ENCODE data around the gene KIF26A.

The KIF26A gene

DNA sequence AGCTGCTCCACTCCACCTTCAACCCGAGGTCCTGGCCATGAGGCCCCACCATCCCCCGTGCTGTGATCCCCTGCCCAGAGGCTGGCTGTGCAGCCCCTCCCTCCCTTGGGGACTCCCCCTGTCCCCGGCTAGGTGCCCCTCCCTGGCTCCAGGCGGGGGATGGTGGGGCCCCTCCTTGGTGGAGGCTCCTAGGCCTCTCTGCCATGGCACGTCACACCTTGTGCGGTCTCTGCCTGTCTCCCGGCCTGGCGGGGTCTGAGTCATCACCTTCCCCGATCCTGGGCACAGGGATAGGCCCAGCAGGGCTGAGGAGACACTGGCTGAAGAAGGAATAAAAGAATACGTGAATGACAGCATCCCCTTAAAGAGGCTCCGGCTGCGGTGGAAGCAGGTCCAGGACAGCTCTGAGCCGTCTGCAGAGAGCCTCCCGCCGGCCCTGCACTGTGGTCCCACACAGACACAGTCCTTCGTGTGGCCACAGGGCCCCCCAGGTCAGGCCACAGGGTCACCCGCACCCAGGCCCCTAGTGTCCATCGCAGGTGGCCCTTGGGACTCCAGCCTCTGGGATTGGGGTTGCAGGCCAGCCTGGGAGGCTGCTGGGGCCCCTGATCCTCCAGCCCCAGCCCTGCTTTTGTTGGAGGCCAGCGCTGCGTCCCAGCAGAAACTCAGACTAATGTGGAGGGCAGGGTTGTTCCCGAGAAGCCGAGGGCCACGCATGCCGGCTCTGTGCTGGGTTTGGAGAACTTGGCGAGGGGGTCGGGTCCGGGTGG lies 43.6 kb downstream of the KIF26A start:
- no peak for FAIRE-seq

DNA sequence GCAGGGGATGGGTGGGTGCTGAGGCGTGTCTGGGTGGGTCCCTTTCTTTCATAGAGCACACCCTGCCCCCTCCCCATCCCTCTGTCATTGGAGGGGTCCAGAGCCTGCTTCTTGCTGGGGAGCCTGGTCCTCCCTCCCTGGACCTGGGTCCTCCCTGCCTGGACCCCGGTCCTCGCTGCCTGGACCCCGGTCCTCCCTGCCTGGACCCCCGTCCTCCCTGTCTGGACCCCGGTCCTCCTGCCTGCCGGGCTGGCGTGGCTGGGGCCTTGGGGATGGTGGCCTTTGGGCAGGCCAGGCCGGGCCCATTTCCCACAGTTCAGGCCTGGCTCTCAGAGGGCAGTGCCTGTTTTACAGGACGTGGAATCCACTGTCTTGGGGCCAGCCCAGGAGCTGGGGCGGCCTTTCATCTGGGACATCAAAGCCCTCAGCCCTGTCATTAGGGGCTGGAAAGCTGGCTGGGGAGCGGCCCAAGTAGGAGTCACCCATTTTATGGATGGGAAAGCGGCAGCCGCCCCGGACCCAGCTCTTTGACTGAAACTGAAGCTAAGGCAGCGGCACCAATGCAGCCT lies 44.6 kb downstream of the KIF26A start:
- no peak for FAIRE-seq

DNA sequence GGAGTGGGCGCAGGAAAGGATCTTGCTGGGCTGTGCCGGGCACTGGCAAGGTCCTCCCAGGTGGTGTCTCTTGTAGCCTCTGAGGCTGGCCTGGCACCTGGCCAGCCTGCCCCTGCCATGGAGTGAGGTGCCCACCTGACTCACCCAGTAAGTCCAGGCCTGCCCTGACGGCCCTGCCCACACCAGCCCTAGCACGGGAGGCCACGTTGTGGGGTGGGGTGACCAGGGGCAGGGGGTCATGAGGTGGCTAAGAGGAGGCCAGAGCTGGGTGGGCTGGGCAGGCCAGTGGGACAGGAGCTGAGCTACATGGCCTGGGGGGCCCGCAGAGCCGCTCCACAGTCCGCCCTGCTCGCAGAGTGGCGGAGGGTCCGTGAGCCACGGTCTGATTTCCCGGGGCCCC lies 45.4 kb downstream of the KIF26A start:
- FAIRE-seq, result no peak

DNA sequence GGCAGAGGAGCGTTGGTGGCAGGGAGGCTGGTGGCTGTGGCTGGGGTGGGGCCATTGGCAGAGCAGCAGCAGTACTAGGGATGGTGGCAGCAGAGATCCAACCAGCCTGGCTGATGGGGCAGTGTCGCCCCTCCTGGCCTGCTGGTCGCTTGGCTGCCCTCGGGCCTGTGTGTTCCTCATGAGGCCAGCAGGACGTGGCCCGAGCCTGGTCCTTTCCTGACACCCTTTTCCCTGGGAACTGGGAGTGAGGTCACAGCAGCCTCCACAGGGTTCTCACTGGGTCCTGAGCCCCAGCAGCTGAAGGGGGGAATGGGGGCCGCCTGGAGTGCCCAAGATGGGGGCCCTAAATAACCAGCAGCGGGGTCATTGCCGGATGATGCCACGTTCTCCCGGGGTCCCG lies 46.1 kb downstream of the KIF26A start:
- FAIRE-seq, result no peak

DNA sequence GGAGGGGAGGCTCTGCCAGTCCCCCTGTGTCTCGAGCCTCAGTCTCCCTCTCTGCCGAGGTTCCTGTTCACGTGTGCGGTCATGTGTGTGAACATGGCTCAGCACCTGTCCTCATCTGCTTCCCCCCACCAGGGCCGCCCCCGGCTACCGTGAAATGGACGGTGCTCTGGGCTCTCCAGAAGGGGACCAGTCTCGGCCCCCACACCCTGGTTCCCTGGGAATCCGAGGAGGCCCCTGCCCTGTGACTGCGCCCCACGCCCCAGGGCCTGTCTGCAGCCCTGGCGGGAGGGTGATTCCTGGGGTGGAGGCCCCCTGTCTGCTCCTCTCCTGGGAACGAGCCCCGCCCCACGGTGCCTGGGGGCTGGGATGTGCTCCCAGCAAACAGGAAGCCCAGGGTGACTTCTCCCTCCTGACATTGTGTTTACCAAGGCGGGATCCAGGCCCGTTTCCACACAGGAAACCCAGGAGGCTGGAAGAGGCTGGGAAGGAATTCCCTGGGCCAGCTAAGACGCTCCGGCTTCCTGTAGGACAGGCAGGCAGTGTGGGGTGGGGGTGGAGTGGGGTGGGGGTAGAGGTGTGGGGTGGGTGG lies 46.6 kb downstream of the KIF26A start:
- FAIRE-seq, result no peak

DNA sequence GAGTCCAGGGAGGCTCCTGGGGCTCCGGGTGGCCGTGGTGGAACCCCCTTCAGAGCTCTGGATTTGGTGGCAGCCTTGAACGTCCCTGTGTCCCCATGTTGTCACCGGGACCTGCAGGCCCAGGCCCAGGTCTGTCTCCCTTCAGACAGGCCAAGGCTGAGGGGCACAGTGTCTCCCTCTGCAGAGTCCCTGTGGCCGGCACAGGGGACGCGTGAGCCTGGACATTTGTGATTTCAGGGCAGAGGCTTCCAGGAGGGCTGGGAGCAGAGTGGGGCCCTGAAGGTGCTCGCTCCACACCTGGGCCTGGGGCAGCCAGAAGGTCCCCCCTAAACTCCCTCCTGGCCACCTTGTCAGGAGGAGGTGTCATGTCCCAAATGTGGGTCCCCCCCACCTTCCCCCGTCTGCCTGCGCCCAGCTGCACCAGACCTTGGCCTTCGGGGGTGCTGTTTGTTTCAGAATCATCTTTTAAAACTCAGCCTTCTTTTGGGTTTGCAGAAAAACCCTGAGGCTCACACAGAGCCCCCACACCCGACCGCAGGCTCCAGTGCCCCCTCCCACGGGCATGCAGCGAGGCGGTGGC lies 47.6 kb downstream of the KIF26A start:
- FAIRE-seq, result no peak

DNA sequence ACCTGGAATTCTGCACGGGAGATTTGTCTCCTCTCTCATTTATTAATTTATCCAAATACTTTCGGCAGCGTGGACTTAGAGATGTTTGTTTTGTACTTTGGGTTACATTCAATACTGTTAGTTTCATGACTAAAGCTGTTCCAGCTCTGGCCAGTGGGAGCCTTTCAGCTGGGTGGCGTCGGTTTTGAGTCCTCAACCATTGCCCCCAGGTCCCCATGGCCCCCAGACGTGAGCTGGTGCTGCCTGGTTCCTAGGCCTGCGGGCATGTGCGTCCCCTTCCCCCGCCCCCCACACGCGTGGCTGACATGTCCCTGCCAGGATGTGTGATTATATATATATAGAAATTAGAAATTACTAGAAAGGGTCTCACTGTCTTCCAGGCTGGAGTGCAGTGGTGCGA lies 48.2 kb downstream of the KIF26A start:
- no peak for FAIRE-seq

DNA sequence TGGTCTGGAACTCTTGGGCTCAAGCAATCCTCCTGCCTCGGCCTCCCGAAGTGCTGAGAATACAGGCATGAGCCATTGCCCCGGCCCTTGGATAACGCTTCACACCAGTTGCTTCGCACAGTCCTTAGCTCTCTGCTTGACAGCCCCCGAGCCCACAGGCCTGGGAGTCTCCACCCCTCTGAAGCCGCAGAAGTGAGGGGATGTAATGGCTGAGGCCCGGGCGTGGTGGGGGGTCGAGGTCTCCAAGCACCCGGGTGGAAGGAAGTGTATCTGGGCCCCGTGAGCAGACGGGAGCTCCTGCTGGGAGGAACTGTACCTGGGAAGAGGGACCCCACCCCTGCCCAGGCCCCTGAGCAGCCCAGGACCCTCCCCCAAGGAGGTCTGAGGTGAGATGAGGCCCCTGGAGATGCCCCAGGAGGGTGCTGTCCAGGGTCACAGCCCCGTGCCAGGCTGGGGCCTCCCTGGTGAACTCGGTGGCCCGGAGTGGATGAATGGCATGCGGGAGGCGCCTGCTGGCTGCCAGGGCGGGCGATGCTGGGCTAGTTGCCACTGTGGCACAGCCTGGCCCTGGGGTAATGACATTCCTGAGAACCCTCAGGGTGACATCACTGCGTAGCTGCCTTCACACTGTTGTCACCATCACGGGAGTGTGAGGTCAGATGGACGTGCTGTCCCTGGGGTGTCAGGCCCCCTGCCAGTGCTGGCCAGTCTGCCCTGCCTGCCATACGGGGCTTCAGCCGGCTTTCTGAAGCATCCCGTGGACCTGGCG lies 48.9 kb downstream of the KIF26A start:
- no peak for FAIRE-seq

DNA sequence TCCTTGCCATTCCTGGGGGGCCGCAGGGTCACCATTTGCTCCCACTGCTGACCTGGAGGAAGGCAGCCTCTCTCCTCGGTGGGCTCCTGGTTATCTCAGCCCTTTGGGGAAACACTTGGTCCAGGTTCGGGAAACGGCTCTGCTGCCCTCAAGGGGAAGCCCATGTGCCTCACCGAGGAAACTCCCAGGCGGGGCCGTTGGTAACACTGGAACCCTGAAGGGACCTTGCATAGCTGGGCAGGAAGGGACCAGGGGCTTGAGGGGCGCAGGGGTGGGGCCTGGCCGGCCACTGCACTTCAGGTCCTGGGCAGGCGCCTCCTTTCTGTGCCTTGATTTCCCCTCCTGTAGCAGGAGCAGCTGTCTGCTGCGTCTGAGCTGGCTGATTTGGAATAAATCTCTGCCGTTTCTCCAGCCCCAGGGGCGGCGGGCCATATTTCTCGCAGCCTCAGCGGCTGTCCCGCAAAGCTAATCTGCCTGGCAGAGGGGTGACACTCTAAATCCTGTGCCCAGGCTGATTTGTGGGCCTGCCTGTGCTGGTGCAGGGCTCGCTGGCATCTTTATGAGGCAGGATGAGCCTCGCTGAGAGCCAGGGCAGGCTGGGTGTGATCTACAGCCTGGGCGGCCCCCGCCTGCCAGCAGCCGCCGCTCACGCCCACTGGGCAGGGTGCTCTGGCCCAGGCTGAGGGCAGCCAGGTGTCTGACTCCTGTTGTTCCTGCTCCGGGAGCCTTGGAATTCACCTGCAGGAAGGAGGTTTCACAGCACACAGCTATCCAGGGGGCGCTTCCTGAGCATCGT lies 49.7 kb downstream of the KIF26A start:
- no peak for FAIRE-seq

DNA sequence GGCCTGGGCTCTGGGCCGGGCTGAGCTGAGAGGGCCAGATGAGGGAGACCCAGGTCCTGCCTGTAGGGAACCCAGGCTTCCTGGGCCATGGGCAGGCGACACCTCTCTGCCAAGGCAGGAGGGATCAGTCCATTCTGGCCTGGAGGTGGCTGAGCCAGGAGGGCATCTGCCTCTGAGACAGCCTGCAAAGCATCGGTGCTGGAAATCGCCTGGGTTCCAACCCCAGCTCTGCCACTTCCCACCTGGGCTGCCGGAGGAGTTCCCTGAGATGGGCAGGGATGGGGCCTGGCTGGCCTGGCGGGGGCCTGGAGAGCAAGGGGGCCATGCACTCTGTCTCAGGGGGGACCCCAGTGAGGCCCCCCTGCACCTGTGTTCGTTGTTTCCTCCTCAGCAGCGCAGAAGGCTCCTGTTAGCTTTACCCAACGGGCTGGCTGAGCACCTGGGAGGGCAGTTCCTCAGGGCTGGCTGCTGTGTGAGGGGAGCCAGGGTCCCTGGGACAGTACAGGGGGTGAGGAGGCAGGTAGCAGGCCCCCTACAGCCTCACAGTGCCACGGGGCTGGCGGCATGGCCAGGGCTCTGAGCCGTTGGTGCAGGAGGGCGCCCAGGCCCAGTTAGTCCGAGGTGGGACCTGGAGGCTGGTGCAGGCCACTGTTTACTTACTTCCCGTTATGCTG lies 50.5 kb downstream of the KIF26A start:
- FAIRE-seq, result no peak

DNA sequence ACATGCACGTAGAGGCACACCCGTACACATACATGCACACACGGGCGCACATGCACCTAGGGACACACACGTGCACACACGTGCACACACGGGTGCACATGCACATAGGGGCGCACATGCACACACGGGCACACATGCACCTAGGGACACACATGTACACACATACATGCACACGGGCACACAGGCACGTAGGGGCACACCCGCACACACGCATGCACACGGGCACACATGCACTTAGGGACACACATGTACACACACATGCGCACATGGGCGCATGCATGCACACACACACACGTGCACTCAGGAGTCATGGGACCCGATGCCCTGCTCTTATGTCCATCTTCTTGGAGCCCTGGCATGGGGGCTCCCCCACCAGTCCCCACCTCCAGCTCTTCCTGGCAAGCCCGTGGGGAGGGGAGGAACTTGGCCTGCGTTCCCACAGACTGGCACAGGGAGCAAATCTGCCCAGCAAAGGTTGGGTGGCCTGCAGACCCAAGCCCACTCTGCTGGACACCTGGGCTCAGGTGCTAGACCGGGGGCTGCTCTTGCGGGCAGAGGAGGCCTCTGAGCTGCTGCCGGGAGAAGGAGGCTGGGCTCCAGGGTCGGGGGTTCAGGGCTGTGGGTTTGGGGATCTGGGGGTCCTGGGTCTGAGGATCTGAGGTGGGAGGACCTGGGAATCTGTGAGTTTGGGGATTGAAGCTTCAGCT lies 51.4 kb downstream of the KIF26A start:
- no peak for FAIRE-seq

DNA sequence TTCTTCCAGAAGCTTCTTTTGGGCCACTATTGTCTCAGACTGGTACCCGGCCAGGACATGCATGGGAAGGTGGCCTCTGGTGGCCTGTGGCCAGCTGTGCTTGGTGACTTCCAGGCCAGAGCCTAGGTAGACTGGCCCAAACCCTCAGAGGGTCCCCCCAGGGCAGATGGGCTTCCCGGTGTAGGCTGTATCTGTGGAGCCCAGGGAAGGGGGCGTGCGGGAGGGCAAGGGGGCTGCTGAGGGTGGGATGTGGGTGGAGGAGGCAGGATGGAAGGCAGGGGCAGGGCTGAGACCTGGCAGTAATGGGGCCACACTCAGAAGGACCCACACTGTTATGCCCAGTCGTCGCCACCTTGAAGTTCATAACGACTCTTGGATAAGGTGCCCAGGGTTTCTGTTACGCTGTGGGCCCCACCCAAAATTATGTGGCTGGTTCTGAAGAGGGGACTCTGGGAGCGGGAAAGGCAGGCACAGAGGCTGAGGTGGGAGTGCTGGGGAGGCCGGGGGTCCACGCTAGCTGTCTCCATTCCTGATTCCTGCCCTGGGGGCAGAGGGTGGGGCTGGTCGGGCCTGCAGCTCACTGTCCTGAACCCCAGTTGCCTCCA lies 52.1 kb downstream of the KIF26A start:
- FAIRE-seq, result no peak

DNA sequence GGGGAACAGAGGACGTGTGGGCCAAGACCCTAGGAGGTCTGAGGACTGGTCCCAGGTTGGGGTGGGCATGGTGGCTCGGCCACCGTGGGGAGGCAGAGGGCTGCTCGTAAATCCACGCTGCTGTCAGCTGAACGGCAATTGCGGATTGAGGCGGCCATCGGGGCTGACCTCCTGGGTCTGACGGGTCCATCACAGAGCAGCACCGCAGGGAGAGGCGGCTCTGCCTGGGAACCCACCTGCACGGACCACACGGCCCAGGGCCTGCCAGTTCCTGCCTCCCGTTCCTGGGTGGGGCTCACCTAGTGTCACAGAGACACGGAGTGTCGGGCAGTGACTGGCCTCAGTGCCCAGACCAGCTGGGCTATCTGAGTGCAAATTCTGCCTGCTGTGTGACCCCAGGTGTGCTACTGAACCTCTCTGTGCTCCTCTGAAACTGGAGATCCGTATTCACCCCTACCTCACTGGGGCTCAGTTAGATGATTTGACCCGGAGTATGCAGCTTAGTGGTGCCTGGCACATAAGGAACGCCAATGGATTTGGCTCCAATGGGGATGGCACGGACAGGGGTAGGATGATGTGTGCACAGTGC lies 53.1 kb downstream of the KIF26A start:
- FAIRE-seq, result no peak

DNA sequence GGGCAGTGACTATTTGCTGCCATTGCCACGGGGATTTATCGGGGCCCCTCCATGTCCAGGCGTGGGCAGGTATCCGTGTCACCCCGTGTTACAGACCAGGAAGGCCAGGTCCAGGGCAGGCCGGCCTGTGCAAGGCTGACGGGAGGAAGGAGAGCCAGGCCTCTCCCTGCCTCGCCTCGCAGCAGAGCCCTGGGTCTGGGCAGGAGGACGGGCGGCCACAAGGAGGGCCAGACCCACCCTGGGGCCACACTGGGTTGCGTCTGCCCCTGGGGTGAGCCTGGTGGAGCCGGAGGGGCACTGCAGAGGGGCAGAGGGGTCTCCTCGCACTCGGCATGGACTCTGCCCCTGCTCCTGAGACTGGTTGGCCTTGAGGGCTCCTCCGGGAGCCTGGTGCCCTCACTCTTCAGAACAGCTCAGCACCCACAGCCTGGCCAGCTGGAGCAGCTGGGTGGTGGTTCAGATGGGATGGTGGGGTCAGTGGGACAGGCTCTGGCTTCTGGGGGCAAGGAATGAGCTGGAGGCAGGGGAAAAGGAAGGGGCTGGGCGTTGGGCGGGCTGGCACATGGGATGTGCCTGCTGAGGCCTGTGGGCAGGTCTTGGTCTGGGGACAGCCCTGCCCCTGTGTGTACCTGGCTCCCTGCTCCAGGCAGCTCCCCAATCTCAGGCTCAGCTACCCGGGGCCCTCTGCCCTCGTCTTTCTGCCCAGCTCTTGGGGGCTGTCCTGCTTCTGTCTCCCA lies 53.9 kb downstream of the KIF26A start:
- FAIRE-seq, result no peak

DNA sequence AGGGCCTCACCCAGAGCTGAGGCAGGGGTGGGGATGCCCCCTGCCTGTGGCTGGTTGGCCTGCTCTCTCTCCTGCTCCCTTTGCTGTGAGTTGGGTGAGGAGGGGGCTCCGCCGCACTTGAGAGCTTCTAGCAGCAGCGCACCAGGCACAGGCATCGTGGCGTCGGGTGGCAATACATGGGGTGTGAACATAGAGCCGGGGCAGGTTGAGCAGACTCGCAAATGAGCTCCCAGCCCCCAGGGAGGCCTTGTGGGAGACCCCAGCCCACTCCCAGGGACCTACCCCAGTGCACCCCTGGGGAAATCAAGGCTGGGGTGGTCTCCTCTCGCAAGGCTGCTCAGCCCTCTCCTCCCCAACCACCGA lies 54.5 kb downstream of the KIF26A start:
- no peak for FAIRE-seq

DNA sequence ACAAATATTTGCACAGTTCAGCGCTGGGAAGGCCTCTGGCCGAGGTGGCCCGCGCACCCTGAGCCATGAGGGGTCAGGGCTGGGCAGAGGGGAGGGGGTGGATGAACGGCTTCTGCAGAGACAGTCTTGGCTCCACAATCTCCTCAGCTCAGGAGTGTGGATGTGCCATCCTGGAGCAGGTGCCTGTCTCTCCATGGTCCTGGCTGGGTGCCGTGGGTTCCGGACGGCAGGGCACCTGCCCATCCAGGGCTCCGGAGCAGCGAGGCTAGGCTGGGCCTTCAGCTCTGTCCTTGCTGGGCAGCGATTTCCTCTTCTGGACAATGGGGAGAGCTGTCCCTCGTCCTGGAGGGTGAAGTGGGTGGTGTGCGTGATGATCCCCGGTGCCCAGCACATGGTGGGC lies 55.6 kb downstream of the KIF26A start:
- FAIRE-seq, result no peak

DNA sequence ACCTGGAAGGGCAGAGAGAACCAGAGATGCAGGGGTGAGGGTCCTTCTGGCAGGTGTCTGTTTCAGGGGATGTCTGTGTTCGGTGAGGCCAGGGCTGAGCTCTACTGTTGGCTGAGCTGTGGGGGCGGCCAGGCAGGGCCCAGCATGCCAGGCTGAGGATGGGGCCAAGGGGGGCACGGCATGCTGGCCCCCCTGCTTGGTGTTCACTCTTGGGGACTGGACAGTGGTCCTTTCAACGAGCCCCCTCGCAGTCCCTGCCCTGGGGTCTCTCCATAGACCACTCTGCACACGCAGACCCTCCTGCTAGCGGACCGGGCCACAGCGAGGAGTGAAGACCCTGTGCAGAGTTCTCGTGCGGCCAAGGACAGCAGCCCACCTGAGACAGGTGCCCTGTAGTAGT lies 56.3 kb downstream of the KIF26A start:
- no peak for FAIRE-seq

DNA sequence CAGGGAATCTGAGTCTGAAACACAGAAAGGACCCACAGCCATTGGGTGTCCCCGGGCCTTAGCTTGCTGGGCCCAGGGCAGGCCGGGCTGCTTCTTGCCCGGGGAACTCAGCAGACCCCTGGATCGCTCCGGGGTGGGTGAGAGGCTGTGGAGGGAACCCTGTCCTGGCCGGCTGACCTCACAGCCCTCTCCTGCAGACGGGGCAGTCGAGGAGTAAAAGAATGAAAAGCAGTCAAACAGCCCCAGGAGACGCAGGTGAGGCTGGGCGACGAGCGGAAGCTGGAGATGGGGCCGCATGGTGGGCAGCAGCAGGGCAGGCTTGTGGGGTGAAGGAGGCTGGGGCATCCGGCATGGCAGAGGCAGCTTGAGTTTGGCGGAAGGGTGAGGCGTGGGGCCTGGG lies 57.0 kb downstream of the KIF26A start:
- FAIRE-seq, result no peak

DNA sequence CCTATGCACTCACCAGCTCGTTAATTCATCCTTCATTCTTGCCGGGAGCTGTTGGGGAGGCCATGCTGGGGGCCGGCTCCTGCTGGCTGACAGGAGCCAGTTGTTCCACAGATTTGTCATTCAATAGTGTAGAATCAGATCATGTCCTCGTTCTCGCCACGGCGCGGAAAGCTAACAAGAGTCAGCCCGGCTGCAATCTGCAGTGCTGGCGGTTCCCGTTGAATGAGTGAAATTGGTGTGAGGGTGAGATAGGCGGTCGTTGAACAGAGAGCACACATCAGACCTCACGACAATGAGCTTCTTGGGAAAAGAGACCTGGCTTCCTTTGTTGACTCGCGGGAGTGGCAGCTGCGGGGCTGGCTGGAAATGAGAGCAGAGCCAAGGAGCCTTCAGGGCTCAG lies 57.5 kb downstream of the KIF26A start:
- no peak for FAIRE-seq

Data from islet of Langerhans (tissue), 1 donor.